NCI-H2029 (cell line): ENCODE results near the gene METRN.
A peak's percentile ranks its signal among the peaks of the same experiment; 100 is the strongest.
"Not testable (repeated sequence)": the region's sequence is repeated elsewhere in the genome, so short reads cannot be mapped to it uniquely, and the experiment has no call there.

ENCODE experiments used
- DNase-seq: peaks from one replicate; lab custom pipeline; 2025; lab: John Stamatoyannopoulos, UW

Gene METRN

GRCh38 chr16:709566-710499, 5.1 kb upstream of the METRN start:
- DNase-seq, result peak; percentile 51

GRCh38 chr16:710500-711075, 4.3 kb upstream of the METRN start:
- DNase-seq, result no peak

- no peak for DNase-seq
These were observed 3.8 kb upstream of the METRN start for GRCh38 chr16:711084-711483.

- peak; percentile 44 for DNase-seq
These were observed 3.2 kb upstream of the METRN start for GRCh38 chr16:711548-712320.

DNA sequence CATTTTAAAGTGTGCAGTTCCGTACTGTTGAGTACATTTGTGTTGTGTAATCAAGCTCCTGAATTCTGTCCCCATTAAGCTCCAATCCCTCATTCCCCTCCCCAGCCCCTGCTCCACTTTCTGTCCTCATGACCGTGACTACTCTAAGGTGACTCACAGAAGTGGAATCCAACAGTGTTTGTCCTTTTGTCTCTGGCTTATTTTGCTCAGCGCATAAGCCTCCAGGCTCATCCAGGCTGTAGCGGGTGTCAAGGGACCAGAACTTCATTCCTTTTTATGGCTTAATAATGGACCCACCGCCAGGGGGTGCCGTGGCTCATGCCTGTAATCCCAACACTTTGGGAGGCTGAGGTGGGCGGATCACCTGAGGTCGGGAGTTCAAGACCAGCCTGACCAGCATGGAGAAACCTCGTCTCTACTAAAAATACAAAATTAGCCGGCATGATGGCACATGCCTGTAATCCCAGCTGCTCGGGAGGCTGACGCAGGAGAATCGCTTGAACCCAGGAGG, 2.1 kb upstream of the METRN start:
- not testable (repeated sequence) for DNase-seq

- DNase-seq, result no peak
These were observed 839 bp upstream of the METRN start for GRCh38 chr16:714079-714478.

DNA sequence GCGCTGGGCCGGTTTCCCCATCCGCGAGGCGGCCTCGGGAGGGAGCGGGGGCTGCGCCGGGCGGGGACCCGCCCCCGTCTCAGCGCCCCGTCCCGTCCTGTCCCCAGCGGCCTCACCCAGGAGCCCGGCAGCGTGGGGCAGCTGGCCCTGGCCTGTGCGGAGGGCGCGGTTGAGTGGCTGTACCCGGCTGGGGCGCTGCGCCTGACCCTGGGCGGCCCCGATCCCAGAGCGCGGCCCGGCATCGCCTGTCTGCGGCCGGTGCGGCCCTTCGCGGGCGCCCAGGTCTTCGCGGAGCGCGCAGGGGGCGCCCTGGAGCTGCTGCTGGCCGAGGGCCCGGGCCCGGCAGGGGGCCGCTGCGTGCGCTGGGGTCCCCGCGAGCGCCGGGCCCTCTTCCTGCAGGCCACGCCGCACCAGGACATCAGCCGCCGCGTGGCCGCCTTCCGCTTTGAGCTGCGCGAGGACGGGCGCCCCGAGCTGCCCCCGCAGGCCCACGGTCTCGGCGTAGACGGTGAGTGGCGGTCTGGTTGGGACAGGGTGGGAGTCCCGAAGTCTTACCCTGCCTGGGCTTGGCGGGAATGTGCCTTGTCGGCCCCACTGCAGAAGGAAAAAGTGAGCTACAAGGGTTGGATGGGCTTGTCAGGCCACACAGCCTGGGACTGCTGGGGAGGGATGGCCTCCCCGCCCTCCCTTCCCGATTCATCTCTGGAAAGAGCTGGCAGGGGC, 720 bp downstream of the METRN start:
- no peak for DNase-seq

DNA sequence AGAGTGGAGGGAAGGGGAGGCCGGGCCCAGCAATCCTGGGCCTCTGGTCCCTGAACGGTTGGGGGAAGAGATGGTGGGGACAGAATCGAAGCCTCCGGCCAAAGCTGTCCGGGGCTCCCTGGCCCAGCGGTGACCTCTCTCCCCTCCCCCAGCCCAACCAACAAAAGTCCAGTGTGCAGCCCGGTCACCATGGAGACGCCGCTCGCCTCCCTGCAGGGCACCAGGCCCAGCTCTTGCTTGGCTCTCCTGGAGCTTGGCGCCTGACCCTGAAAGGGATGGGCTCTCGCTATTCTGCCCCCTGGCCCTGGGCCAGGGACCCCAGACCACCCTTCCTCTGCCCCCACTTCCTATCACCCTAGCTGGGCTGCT, 1.3 kb downstream of the METRN start:
- no peak for DNase-seq

DNA sequence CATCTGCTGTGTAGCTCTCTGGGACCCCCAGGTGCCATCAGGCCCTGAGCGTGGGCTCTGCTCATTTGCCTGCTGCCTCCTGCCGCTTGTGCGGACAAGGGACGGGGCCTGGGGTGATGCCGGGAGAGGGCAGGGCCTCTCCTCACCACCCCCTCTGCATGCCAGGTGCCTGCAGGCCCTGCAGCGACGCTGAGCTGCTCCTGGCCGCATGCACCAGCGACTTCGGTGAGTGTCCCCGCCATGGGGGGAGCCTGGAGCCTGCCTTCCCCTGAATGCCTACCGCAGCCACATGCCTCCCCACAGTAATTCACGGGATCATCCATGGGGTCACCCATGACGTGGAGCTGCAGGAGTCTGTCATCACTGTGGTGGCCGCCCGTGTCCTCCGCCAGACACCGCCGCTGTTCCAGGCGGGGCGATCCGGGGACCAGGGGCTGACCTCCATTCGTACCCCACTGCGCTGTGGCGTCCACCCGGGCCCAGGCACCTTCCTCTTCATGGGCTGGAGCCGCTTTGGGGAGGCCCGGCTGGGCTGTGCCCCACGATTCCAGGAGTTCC, 1.9 kb downstream of the METRN start:
- DNase-seq, result no peak

DNA sequence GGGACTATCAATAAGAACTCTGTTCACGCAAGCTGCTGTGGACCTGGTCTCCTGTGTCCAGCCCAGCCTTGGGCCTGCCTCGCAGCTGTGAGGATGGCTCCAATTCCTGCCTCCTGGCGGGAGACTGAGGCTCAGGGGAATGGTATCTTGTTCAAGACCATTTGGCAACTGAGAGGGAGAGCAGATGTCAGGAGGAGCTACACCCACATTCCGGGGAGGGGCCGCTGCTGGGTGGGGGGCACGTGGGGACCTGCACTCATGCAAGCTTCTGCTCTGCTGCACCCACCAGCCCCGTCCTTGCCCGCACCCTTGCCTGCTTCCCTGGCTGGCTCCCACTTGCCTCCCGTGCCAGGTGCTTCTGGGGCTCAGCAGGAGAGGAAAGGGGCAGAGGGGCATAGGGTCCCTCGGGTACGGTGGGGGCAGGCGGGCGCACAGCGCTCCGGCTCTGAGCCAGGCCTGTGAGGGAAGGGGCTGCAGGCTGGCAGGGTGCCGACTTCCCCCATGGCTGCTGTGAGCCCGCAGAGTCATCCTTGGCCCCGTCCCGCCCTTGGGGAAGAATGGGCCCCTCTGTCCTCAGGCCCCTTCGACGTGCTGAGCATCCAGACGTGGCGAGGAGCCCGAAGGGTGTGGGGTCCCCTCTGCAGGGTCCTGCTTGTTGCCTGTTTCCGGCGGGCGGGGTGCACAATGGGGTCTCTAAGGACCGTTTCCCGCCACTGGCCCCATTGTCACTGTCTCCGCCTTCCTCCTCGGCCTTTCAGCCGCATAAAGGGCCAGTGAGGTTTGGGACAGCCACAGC, 2.7 kb downstream of the METRN start:
- no peak for DNase-seq

- no peak for DNase-seq
These were observed 3.5 kb downstream of the METRN start for GRCh38 chr16:718389-718788.

- no peak for DNase-seq
These were observed 4.0 kb downstream of the METRN start for GRCh38 chr16:718922-719321.

DNA sequence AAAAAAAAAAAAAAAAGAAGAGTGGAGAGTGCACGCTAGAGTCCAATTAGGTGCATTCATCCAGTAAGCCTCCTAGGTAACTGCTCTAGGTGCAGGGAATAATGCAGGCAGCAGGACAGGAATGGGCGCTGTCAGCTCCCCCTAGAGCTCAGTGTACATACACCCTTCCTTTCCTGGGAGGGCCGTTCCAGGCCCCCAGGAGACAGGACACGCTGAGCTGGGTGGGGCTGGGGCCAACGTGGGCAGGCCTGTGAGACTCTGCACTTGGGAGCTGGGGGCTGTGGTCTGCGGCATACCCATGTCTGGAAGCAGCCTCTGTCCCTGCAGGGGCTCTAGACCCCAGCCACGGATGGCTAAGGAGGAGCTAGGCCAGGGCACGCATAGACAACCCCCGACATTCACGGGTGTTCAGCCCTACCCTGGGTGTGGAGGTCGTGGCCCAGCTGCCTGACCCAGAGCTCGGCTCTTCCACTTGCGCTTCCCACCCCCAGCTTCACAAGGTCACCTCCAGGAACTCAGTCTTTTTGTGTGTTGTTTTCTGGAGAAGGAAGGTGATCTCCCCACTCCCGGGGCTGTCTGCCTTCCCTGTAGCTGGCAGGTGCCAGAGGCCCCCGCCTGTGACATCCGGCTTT, 5.0 kb downstream of the METRN start:
- no peak for DNase-seq

DNA sequence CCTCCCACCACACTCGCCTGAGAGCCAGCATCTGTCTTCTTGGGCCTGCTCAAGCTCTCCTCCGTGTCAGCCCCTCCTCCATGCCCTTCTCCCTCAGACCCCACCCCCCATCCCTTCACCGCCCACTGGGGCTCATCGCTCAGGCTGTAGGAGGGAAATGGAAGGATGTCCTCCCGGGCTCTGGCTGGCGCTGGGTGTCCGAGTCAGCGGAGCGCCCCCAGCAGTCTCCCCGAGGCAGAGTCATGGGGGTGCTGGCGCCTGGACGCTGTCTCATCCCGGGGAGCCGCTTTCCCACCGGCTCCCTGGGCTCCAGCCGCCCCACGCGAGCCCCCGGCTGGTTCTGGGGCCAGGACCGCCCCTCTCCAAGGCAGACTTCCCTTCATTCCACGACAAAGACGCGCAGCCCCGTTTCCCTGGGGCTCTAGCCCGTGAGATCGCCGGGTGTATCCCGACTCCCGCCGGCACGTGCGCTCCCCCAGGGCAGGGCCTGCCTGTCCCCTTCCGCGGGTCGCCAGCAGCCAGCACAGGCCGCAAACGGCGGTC, 5.6 kb downstream of the METRN start:
- peak; percentile 29 for DNase-seq

DNA sequence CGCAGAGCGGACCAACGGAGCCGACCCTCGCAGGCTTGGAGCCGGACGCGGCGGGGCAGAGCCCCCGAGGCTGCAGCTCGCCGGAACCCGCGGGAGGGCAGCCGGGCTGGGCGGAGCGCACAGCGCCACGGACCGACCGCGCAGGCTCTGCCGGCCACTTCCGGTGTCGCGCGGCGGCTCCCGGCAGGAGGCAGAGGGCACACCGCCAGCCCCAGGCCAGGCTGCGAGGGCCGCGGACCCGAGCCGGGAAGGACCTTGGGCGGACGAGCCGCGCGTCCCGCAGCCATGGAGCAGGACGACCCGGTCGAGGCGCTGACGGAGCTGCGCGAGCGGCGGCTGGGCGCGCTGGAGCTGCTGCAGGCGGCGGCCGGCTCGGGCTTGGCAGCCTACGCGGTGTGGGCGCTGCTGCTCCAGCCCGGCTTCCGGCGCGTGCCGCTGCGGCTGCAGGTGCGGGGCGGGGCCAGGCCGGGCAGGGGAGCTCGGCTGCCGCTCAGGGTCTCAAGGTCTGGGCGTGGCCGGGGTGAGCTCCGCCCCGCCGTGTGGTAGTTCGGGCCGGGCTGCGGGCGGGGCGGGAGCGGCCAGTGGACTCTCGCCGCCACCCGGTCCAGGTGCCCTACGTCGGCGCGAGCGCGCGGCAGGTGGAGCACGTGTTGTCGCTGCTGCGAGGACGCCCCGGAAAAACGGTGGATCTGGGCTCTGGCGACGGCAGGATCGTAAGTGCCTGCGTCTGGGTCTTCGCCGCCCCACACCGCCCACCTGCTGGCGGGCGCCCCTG, 6.3 kb downstream of the METRN start, which contains the start of gene ANTKMT:
ANTKMT (plus strand) TSS at position 157 of the 775 bp plus-strand sequence; CDS start at position 286, 129 bp downstream.
- peak; percentile 78 for DNase-seq

- no peak for DNase-seq
These were observed 7.0 kb downstream of the METRN start for GRCh38 chr16:721765-722540.

DNA sequence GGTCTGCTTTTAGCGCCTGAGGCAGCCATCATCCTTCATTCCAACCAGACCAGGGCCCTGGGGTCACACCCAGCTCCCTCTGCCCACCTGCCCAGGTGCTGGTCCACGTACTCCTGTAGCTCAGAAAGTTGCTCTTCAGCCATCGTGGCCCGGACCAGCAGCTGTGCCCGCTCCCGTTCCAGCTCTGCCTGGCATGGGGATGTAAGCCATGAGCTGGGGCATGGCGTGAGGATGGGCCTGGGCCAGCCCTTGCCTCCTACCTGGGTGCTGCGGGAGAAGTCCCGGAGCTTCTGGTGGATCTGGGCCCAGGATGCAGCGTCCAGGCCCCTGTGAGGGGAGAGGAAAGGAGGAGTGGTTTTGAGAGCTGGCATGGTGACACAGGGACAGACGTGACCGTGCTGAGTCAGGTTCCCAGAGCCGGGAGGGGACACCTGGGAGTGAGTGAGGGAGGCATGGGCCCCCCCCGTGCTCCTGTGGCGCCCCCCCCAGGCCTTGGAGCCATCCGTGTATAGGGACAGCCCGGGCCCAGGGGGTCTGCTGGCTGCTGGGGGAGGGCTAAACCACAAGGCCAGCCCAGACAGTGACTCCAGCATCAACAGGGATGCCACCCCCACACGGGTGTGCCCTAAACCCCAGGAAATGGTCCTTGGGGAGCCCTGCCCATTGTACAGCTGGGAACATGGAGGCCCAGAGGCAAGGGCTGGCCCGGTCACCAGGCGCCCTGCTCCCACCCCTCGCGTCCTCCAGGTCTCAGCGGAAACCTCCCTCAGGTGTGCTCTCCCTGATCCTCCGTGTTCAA, 8.1 kb downstream of the METRN start:
- DNase-seq, result no peak
